ENCODE results near the gene ALAD. TPM values are rescaled to one million over a fixed set of nuclear protein-coding genes. Genes with fewer than 3 reads are reported as not detected.

The ALAD gene
- total and polyA plus RNA-seq, 9 of the 15 experiments (the other 6 are each of a cell fraction or from before 2014, with no cell fraction given): 1.3 to 12.7 (median 6.8) TPM

DNA sequence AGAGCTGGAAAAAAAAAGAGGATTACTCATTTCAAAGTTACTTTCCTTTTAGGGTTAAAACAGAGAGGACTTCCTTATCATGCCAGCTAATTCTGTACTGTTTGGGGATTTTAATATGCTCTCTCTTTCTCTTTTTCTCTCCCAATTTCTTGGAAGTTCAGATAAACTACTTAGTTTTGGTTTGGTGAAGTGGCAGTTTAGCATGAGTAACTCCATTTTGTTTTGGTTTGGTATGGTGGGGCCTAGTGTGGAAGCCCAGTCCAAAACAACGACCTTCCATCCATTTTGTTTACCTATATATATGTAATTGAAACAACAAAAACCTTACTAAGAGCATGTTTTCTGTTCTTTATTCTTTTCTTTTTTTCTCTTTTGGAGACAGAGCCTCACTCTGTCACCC is 55.4 kb downstream of the ALAD start (continued):
- TF ChIP-seq, protein P1, sequence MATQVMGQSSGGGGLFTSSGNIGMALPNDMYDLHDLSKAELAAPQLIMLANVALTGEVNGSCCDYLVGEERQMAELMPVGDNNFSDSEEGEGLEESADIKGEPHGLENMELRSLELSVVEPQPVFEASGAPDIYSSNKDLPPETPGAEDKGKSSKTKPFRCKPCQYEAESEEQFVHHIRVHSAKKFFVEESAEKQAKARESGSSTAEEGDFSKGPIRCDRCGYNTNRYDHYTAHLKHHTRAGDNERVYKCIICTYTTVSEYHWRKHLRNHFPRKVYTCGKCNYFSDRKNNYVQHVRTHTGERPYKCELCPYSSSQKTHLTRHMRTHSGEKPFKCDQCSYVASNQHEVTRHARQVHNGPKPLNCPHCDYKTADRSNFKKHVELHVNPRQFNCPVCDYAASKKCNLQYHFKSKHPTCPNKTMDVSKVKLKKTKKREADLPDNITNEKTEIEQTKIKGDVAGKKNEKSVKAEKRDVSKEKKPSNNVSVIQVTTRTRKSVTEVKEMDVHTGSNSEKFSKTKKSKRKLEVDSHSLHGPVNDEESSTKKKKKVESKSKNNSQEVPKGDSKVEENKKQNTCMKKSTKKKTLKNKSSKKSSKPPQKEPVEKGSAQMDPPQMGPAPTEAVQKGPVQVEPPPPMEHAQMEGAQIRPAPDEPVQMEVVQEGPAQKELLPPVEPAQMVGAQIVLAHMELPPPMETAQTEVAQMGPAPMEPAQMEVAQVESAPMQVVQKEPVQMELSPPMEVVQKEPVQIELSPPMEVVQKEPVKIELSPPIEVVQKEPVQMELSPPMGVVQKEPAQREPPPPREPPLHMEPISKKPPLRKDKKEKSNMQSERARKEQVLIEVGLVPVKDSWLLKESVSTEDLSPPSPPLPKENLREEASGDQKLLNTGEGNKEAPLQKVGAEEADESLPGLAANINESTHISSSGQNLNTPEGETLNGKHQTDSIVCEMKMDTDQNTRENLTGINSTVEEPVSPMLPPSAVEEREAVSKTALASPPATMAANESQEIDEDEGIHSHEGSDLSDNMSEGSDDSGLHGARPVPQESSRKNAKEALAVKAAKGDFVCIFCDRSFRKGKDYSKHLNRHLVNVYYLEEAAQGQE (IDR thresholded peaks at IDR 0.05; ENCODE audit: borderline replicate concordance): no peak
- TF ChIP-seq, protein P1 (CRISPR knock-in tag; IDR thresholded peaks at IDR 0.05; ENCODE audit: low read depth): no peak
- TF ChIP-seq, protein P2, sequence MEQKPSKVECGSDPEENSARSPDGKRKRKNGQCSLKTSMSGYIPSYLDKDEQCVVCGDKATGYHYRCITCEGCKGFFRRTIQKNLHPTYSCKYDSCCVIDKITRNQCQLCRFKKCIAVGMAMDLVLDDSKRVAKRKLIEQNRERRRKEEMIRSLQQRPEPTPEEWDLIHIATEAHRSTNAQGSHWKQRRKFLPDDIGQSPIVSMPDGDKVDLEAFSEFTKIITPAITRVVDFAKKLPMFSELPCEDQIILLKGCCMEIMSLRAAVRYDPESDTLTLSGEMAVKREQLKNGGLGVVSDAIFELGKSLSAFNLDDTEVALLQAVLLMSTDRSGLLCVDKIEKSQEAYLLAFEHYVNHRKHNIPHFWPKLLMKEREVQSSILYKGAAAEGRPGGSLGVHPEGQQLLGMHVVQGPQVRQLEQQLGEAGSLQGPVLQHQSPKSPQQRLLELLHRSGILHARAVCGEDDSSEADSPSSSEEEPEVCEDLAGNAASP (IDR thresholded peaks at IDR 0.05): no peak
- peak; percentile 97 for TF ChIP-seq DMBX1 (CRISPR knock-in tag; IDR thresholded peaks at IDR 0.05; ENCODE audit: borderline replicate concordance)
- no peak for TF ChIP-seq SRSF1 (IDR thresholded peaks at IDR 0.05; ENCODE audit: low read depth, low read length)
- no peak for TF ChIP-seq BRF1 (IDR thresholded peaks at IDR 0.05; ENCODE audit: borderline replicate concordance, extremely low read depth, insufficient read length)
- TF ChIP-seq, protein P3, sequence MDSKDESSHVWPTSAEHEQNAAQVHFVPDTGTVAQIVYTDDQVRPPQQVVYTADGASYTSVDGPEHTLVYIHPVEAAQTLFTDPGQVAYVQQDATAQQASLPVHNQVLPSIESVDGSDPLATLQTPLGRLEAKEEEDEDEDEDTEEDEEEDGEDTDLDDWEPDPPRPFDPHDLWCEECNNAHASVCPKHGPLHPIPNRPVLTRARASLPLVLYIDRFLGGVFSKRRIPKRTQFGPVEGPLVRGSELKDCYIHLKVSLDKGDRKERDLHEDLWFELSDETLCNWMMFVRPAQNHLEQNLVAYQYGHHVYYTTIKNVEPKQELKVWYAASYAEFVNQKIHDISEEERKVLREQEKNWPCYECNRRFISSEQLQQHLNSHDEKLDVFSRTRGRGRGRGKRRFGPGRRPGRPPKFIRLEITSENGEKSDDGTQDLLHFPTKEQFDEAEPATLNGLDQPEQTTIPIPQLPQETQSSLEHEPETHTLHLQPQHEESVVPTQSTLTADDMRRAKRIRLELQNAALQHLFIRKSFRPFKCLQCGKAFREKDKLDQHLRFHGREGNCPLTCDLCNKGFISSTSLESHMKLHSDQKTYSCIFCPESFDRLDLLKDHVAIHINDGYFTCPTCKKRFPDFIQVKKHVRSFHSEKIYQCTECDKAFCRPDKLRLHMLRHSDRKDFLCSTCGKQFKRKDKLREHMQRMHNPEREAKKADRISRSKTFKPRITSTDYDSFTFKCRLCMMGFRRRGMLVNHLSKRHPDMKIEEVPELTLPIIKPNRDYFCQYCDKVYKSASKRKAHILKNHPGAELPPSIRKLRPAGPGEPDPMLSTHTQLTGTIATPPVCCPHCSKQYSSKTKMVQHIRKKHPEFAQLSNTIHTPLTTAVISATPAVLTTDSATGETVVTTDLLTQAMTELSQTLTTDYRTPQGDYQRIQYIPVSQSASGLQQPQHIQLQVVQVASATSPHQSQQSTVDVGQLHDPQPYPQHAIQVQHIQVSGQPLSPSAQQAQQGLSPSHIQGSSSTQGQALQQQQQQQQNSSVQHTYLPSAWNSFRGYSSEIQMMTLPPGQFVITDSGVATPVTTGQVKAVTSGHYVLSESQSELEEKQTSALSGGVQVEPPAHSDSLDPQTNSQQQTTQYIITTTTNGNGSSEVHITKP (IDR thresholded peaks at IDR 0.05; ENCODE audit: partially characterized antibody): no peak
- TF ChIP-seq, protein P4, sequence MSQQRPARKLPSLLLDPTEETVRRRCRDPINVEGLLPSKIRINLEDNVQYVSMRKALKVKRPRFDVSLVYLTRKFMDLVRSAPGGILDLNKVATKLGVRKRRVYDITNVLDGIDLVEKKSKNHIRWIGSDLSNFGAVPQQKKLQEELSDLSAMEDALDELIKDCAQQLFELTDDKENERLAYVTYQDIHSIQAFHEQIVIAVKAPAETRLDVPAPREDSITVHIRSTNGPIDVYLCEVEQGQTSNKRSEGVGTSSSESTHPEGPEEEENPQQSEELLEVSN (IDR thresholded peaks at IDR 0.05; ENCODE audit: borderline replicate concordance in 1 of 2, extremely low read depth in 1 of 2, insufficient read depth in 1 of 2, insufficient read length in 1 of 2, low read depth in 1 of 2, low read length in 1 of 2, poor library complexity in 1 of 2, severe bottlenecking in 1 of 2): no peak
- peak; percentile 89 for TF ChIP-seq BACH1 (tag; IDR thresholded peaks at IDR 0.05)
- TF ChIP-seq CXXC5 (CRISPR knock-in tag; IDR thresholded peaks at IDR 0.05): peak; percentile 87
- TF ChIP-seq, protein P5, sequence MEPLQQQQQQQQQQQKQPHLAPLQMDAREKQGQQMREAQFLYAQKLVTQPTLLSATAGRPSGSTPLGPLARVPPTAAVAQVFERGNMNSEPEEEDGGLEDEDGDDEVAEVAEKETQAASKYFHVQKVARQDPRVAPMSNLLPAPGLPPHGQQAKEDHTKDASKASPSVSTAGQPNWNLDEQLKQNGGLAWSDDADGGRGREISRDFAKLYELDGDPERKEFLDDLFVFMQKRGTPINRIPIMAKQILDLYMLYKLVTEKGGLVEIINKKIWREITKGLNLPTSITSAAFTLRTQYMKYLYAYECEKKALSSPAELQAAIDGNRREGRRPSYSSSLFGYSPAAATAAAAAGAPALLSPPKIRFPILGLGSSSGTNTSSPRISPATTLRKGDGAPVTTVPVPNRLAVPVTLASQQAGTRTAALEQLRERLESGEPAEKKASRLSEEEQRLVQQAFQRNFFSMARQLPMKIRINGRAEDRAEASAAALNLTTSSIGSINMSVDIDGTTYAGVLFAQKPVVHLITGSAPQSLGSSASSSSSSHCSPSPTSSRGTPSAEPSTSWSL (CRISPR knock-in tag; IDR thresholded peaks at IDR 0.05; ENCODE audit: borderline replicate concordance): no peak
